Peyer's patch (tissue), 4 donors: Measurements from ENCODE around the gene IGSF11.

Source experiments
- CTCF ChIP-seq, 6 experiments: fragments of 450-650 bp in 4 of 6; fragments of 200-600 bp in 2 of 6; sonication (generic) in 1 of 6; IDR thresholded peaks; one replicate each; pipeline ENCODE4 v1.5.1; 2017 to 2019; ENCODE audit warnings: antibody characterized with exemption in 6 of 6, mild to moderate bottlenecking in 3 of 6, moderate library complexity in 1 of 6
- POLR2A ChIP-seq, 2 donors: fragments of 450-650 bp; IDR thresholded peaks; one replicate each; pipeline ENCODE4 v1.5.1; 2017; ENCODE audit warnings: antibody characterized with exemption in 2 of 2, mild to moderate bottlenecking in 2 of 2, moderate library complexity in 2 of 2

- TF ChIP-seq POLR2A (IDR thresholded peaks at IDR 0.05) = no peak
- no peak for TF ChIP-seq CTCF (IDR thresholded peaks at IDR 0.05)
Measured at GRCh38 chr3:118980832-118981231, 53.8 kb downstream of the IGSF11 start.
